KMS-11 (cell line): ENCODE data around the gene PTGR3.
A peak's percentile ranks its signal among the peaks of the same experiment; 100 is the strongest.

Source experiments
- H2AFZ ChIP-seq: fragments of 200-600 bp; sonication (generic); 2 replicates; pipeline ENCODE4 v1.6.1; 2016; ENCODE audit warnings: antibody characterized with exemption, mixed run types, low read depth
- H3K27ac ChIP-seq: fragments of 200-600 bp; sonication (generic); 2 replicates; pipeline ENCODE4 v1.6.1; 2016; ENCODE audit warnings: mild to moderate bottlenecking, mixed run types
- H3K27me3 ChIP-seq: fragments of 200-600 bp; sonication (generic); 2 replicates; pipeline ENCODE4 v1.6.1; 2017; ENCODE audit warnings: mild to moderate bottlenecking, low read depth, mixed run types, moderate library complexity; ENCODE audit not compliant: insufficient read depth
- H3K36me3 ChIP-seq: fragments of 200-600 bp; sonication (generic); 2 replicates; pipeline ENCODE4 v1.6.1; 2017; ENCODE audit warnings: mild to moderate bottlenecking, mixed run types; ENCODE audit not compliant: insufficient read depth
- H3K4me1 ChIP-seq: fragments of 200-600 bp; sonication (generic); 2 replicates; pipeline ENCODE4 v1.6.1; 2016; ENCODE audit warnings: mild to moderate bottlenecking, low read depth, mixed run types; ENCODE audit not compliant: poor library complexity, severe bottlenecking
- H3K4me2 ChIP-seq: fragments of 200-600 bp; sonication (generic); 2 replicates; pipeline ENCODE4 v1.7.0; 2016; ENCODE audit warnings: mild to moderate bottlenecking, mixed run types
- H3K4me3 ChIP-seq: fragments of 200-600 bp; sonication (generic); IDR thresholded peaks from 2 replicates; pipeline ENCODE4 v1.6.1; 2017; ENCODE audit warnings: low read depth, low read length, mixed read lengths; ENCODE audit not compliant: insufficient read depth
- H3K79me2 ChIP-seq: fragments of 200-600 bp; sonication (generic); 2 replicates; pipeline ENCODE4 v1.6.1; 2016; ENCODE audit warnings: low read depth, mixed run types; ENCODE audit not compliant: insufficient read depth
- H3K9ac ChIP-seq: fragments of 200-600 bp; sonication (generic); 2 replicates; pipeline ENCODE4 v1.6.1; 2016; ENCODE audit warnings: mild to moderate bottlenecking, mixed run types
- H4K20me1 ChIP-seq: fragments of 200-600 bp; sonication (generic); 2 replicates; pipeline ENCODE4 v1.6.1; 2016; ENCODE audit warnings: mild to moderate bottlenecking, mixed run types; ENCODE audit not compliant: insufficient read depth
- TF ChIP-seq, protein P1 (sequence below): fragments of 200-600 bp; sonication (generic); conservative IDR thresholded peaks from 2 replicates; pipeline ENCODE4 v1.6.1; 2017; ENCODE audit warnings: low read depth, mild to moderate bottlenecking, antibody characterized with exemption, low read length, moderate library complexity, mixed read lengths

Gene PTGR3

DNA sequence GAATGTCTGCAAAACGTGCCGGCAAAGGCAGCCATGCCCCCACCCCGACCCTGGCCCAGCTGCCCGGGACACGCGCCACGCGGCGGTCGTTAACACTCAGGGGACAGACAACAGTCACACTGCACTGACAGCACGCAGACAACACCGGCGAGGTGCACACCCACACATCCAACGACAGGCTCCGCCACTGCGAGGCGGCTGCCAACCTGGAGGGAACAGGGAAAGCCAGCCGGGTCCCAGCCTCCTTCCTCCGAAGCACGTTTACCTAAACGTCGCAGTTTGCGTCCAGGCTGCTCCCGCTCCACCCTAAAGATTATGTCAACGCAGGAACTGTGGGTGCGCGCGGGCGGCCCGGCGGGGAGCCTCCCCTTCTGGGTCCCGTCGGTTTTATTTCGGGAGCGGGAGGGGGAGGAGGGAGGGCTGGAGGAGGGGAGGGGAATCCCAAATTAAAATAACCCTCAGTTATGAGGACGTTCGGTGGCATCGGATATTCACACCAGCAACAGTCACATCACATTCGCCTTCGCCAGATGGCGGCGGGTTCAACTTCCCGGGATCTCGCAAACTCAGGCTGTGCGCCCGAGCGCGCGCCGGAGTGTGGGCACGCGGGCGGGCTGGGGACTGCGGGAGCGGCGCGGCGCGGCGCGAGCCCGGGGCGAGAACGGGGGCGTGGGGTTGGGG lies 644 bp downstream of the PTGR3 start:
- Histone ChIP-seq H3K27me3 (no peaks in the 10 kb centered on the region), H3K36me3 (no peaks in the 10 kb centered on the region), H2AFZ (peak overlapping the region; percentile 70), H4K20me1 (no peaks in the 10 kb centered on the region), H3K79me2 (peaks cover 57% of the 10 kb centered on the region), H3K4me1 (peaks cover 25% of the 10 kb centered on the region), H3K27ac (peak overlapping the region; percentile 99), H3K4me2 (peak overlapping the region; percentile 81), H3K4me3 (no peak overlapping the region), H3K9ac (peak overlapping the region; percentile 92)
- TF ChIP-seq, protein P1, sequence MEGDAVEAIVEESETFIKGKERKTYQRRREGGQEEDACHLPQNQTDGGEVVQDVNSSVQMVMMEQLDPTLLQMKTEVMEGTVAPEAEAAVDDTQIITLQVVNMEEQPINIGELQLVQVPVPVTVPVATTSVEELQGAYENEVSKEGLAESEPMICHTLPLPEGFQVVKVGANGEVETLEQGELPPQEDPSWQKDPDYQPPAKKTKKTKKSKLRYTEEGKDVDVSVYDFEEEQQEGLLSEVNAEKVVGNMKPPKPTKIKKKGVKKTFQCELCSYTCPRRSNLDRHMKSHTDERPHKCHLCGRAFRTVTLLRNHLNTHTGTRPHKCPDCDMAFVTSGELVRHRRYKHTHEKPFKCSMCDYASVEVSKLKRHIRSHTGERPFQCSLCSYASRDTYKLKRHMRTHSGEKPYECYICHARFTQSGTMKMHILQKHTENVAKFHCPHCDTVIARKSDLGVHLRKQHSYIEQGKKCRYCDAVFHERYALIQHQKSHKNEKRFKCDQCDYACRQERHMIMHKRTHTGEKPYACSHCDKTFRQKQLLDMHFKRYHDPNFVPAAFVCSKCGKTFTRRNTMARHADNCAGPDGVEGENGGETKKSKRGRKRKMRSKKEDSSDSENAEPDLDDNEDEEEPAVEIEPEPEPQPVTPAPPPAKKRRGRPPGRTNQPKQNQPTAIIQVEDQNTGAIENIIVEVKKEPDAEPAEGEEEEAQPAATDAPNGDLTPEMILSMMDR: no peak

GRCh38 chr18:75207310-75208154 lies 1.4 kb downstream of the PTGR3 start:
- H3K27ac ChIP-seq: peak overlapping the region; percentile 99
- no peak overlapping the region for H3K4me3 ChIP-seq
- H4K20me1 ChIP-seq: no peaks in the 10 kb centered on the region
- TF ChIP-seq, protein P1: no peak
- peaks cover 25% of the 10 kb centered on the region for H3K4me1 ChIP-seq
- H3K27me3 ChIP-seq: no peaks in the 10 kb centered on the region
- H2AFZ ChIP-seq: peak overlapping the region; percentile 70; the same call in 1 of the 2 replicates
- peaks cover 62% of the 10 kb centered on the region for H3K79me2 ChIP-seq
- H3K36me3 ChIP-seq: no peaks in the 10 kb centered on the region
- peak overlapping the region; percentile 92 for H3K9ac ChIP-seq
- peak overlapping the region; percentile 81 for H3K4me2 ChIP-seq

DNA sequence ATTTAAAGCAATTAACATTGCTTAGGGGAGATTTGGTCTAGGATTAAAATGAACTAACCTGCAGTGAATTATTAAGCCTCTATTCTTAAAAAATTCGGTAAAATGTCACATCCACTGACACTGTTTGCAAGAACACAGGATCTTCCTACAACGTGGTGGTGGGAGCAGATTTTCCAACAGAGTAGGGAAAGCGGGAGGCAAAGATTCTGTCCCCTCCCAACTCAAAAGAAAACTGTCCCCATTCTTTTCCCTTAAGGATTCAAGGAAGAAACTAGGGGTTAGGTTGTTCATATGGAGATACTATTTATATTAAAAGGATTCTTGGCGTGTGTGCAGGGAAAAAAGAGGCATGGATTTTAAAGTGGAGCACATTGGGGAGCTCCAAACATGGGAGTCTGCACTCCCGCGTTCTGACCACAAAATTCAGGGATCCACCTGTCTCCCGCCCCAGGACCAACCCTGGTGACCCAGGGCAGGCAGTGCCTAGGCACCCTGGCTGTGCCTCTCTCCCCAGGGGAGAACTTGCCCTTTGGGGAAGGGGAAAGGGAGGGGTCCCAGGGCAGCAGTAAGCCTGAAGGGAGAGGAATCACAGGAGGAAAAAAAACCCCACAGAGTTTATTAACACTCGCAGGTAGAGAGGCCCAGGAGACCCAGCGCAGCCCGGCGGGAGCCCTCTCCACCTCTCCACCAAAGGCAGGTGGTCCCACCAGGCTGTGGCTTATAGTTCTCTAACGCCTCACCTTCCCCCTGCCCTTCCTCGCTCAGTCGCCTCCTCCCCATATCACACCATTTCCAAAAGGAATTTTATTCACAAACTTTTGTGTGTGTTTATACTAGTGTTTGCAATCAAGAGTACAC lies 2.3 kb downstream of the PTGR3 start:
- peak overlapping the region; percentile 81 for H3K4me2 ChIP-seq
- no peaks in the 10 kb centered on the region for H3K27me3 ChIP-seq
- peak overlapping the region; percentile 92; the same call in 1 of the 2 replicates for H3K9ac ChIP-seq
- H2AFZ ChIP-seq: no peak overlapping the region
- H4K20me1 ChIP-seq: no peaks in the 10 kb centered on the region
- peak overlapping the region; percentile 99; the same call in 1 of the 2 replicates for H3K27ac ChIP-seq
- H3K4me3 ChIP-seq: no peak overlapping the region
- TF ChIP-seq, protein P1: no peak
- peaks cover 30% of the 10 kb centered on the region for H3K4me1 ChIP-seq
- peaks cover 68% of the 10 kb centered on the region for H3K79me2 ChIP-seq
- peaks cover 1% of the 10 kb centered on the region; the same call in 1 of the 2 replicates for H3K36me3 ChIP-seq

GRCh38 chr18:75205514-75206132 lies 3.3 kb downstream of the PTGR3 start:
- no peaks in the 10 kb centered on the region for H3K27me3 ChIP-seq
- no peak overlapping the region for H3K4me3 ChIP-seq
- H3K79me2 ChIP-seq: peaks cover 68% of the 10 kb centered on the region
- TF ChIP-seq, protein P1: no peak
- H3K27ac ChIP-seq: no peak overlapping the region
- H3K36me3 ChIP-seq: peaks cover 12% of the 10 kb centered on the region; the same call in 1 of the 2 replicates
- no peak overlapping the region for H3K4me2 ChIP-seq
- peaks cover 30% of the 10 kb centered on the region for H3K4me1 ChIP-seq
- H2AFZ ChIP-seq: no peak overlapping the region
- H3K9ac ChIP-seq: no peak overlapping the region
- no peaks in the 10 kb centered on the region for H4K20me1 ChIP-seq
